Osteoblast (primary cell): ENCODE results near the gene TCP10L. TPM values are rescaled to one million over a fixed set of nuclear protein-coding genes. Genes with fewer than 3 reads are reported as not detected.

Experiments
- DNase-seq: peaks from one replicate; pipeline ENCODE4 v3.0.0; 2011; ENCODE audit warnings: low spot score, mixed read lengths; ENCODE audit not compliant: insufficient read length; ENCODE audit errors: missing footprints
- H2AFZ ChIP-seq: 2 replicates; pipeline ENCODE4 v1.6.0; 2011; ENCODE audit warnings: mild to moderate bottlenecking, low read length
- H3K27ac ChIP-seq: 2 replicates; pipeline ENCODE4 v1.5.1; 2011; ENCODE audit warnings: mild to moderate bottlenecking, low read depth, low read length, moderate library complexity
- H3K27me3 ChIP-seq: 2 replicates; pipeline ENCODE4 v1.6.0; 2012; ENCODE audit warnings: mild to moderate bottlenecking, control low read depth, inconsistent platforms, low read length, moderate library complexity; ENCODE audit not compliant: insufficient read depth
- H3K36me3 ChIP-seq: 2 replicates; pipeline ENCODE4 v1.5.1; 2011; ENCODE audit warnings: mild to moderate bottlenecking, low read length, control low read depth, moderate library complexity; ENCODE audit not compliant: insufficient read depth
- H3K4me1 ChIP-seq: 2 replicates; pipeline ENCODE4 v1.5.1; 2011; ENCODE audit warnings: mild to moderate bottlenecking, low read length, control low read depth, moderate library complexity; ENCODE audit not compliant: insufficient read depth
- H3K4me2 ChIP-seq: 2 replicates; pipeline ENCODE4 v1.6.0; 2011; ENCODE audit warnings: mild to moderate bottlenecking, low read length; ENCODE audit not compliant: insufficient read depth
- H3K4me3 ChIP-seq: fragments of 200-600 bp; sonication (generic); 3 replicates; pipeline ENCODE4 v1.5.1; 2012; ENCODE audit warnings: mild to moderate bottlenecking, low read length, inconsistent platforms; ENCODE audit not compliant: insufficient read depth
- H3K79me2 ChIP-seq: 2 replicates; pipeline ENCODE4 v1.6.0; 2012; ENCODE audit warnings: mild to moderate bottlenecking, low read length, control low read depth, inconsistent platforms; ENCODE audit not compliant: insufficient read depth
- H3K9me3 ChIP-seq: 2 replicates; pipeline ENCODE4 v1.5.1; 2011; ENCODE audit warnings: low read depth, low read length, control low read depth
- H4K20me1 ChIP-seq: 2 replicates; pipeline ENCODE4 v1.6.0; 2012; ENCODE audit warnings: mild to moderate bottlenecking, low read length, control low read depth; ENCODE audit not compliant: insufficient read depth
- total RNA-seq: library from RNA; depleted of rRNA; stranded (reverse); fragments of >200 nt; gene quantifications from 2 replicates; pipeline ENCODE4 v1.2.3, GENCODE V29; 2012
- TF ChIP-seq, protein P1 (sequence below): IDR thresholded peaks from 2 replicates; pipeline ENCODE4 v1.5.1; 2011; ENCODE audit warnings: mild to moderate bottlenecking, low read depth, low read length, moderate library complexity; ENCODE audit errors: extremely low read depth

The TCP10L gene
- total RNA-seq, 1 donor, result 0.72 TPM

DNA sequence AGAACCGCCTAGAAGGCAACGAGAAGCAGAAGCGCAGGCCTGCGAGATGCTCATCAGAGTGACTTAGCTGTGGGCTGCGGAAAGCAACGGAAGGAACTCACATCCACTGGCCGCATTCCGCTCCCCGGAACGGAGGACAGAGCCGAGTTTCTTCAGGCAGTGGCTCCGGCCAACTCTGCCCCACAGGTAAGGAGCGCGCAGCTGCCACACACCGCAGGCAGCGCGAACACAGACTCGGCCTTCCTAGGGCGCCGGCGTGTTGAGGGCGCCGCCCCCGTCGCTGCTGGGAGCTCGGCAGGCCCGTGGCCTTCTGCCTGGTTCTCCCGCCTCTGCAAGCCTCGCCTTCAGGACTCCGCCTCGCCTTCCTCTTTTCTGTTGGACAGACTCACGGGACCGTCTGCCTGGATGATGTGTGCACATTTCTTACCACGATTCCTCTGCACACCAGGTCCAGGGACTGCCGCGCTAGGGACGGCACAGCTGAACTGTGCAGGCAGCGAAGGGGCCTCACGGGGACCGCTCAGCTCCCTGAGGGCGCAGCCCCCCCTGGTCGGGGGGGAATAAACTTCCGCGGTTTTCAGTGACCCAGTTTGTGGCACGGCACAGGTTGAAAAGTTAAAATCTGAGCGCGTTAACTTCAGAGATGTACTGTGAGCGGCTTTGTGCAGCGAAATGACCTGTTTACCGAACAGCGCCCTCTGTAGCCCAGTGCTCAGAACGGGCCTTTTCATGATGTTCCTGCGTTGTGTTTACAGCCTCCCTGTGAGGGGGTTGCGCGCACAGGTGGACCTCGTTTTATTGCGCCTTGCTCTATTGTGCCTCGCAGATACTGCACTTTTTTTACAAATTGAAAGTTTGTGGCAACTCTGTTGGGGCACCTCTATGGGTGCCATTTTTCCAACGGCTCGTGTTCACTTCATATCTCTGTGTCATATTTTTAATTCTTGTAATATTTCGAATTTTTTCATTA lies 15.8 kb downstream of the TCP10L start:
- Histone ChIP-seq H3K4me2 (peak overlapping the region; percentile 91), H4K20me1 (no peaks in the 10 kb centered on the region), H2AFZ (peak overlapping the region; percentile 98), H3K4me3 (peak overlapping the region; percentile 82), H3K9me3 (no peaks in the 10 kb centered on the region), H3K4me1 (peaks cover 25% of the 10 kb centered on the region), H3K27ac (peak overlapping the region; percentile 87), H3K79me2 (no peaks in the 10 kb centered on the region), H3K27me3 (peaks cover 22% of the 10 kb centered on the region), H3K36me3 (no peaks in the 10 kb centered on the region)
- TF ChIP-seq, protein P1, sequence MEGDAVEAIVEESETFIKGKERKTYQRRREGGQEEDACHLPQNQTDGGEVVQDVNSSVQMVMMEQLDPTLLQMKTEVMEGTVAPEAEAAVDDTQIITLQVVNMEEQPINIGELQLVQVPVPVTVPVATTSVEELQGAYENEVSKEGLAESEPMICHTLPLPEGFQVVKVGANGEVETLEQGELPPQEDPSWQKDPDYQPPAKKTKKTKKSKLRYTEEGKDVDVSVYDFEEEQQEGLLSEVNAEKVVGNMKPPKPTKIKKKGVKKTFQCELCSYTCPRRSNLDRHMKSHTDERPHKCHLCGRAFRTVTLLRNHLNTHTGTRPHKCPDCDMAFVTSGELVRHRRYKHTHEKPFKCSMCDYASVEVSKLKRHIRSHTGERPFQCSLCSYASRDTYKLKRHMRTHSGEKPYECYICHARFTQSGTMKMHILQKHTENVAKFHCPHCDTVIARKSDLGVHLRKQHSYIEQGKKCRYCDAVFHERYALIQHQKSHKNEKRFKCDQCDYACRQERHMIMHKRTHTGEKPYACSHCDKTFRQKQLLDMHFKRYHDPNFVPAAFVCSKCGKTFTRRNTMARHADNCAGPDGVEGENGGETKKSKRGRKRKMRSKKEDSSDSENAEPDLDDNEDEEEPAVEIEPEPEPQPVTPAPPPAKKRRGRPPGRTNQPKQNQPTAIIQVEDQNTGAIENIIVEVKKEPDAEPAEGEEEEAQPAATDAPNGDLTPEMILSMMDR, result peak; percentile 91
- peak; percentile 92 for DNase-seq

GRCh38 chr21:32567626-32568025 lies 17.7 kb downstream of the TCP10L start:
- DNase-seq, result peak; percentile 10

GRCh38 chr21:32566741-32567389 lies 18.5 kb downstream of the TCP10L start:
- TF ChIP-seq, protein P1, result no peak
- H3K36me3 ChIP-seq, result no peaks in the 10 kb centered on the region

More at GRCh38 chr21:32567626-32568025, 17.7 kb downstream of the TCP10L start:
- TF ChIP-seq, protein P1, result no peak
- peaks cover 4% of the 10 kb centered on the region for H3K27me3 ChIP-seq
- no peak overlapping the region for H2AFZ ChIP-seq
- peaks cover 25% of the 10 kb centered on the region for H3K4me1 ChIP-seq
- H3K79me2 ChIP-seq, result no peaks in the 10 kb centered on the region
- H3K27ac ChIP-seq, result no peak overlapping the region
- H4K20me1 ChIP-seq, result no peaks in the 10 kb centered on the region
- no peak overlapping the region for H3K4me2 ChIP-seq
- H3K36me3 ChIP-seq, result no peaks in the 10 kb centered on the region
- H3K9me3 ChIP-seq, result no peaks in the 10 kb centered on the region
- no peak overlapping the region for H3K4me3 ChIP-seq

More at GRCh38 chr21:32566741-32567389, 18.5 kb downstream of the TCP10L start:
- no peak overlapping the region for H3K4me2 ChIP-seq
- H3K27ac ChIP-seq, result peak overlapping the region; percentile 51
- peaks cover 25% of the 10 kb centered on the region for H3K4me1 ChIP-seq
- no peaks in the 10 kb centered on the region for H4K20me1 ChIP-seq
- H3K4me3 ChIP-seq, result no peak overlapping the region
- DNase-seq, result no peak
- H3K9me3 ChIP-seq, result no peaks in the 10 kb centered on the region
- H2AFZ ChIP-seq, result no peak overlapping the region
- no peaks in the 10 kb centered on the region for H3K79me2 ChIP-seq
- no peaks in the 10 kb centered on the region for H3K27me3 ChIP-seq
